ENCODE measurements around the gene ATP6V0B. TPM values are rescaled to one million over a fixed set of nuclear protein-coding genes. Genes with fewer than 3 reads are reported as not detected.
A peak's percentile ranks its signal among the peaks of the same experiment; 100 is the strongest.

Gene ATP6V0B
- total RNA-seq, 1 donor from 2014 or later: 39.2 TPM

- H3K4me1 Mint-ChIP-seq: peaks cover 18% of the 10 kb centered on the region
- Histone ChIP-seq H3K4me1 (peaks cover 26% of the 10 kb centered on the region), H3F3A (ENCODE audit: low read depth) (peaks cover 20% of the 10 kb centered on the region), H2AFZ (replicated peaks) (no peak overlapping the region), H3K4me2 (no peak overlapping the region), H3K79me2 (ENCODE audit: low read depth) (no peaks in the 10 kb centered on the region), H3K9ac (no peak overlapping the region), H3K27me3 (peaks cover 47% of the 10 kb centered on the region), H3K27ac (no peak overlapping the region), H3K4me3 (no peak overlapping the region), H3K36me3 (no peaks in the 10 kb centered on the region), H4K20me1 (ENCODE audit: low read depth) (peaks cover 29% of the 10 kb centered on the region), H3K9me3 (ENCODE audit: low read depth) (no peaks in the 10 kb centered on the region)
- no peaks in the 10 kb centered on the region for H3K36me3 Mint-ChIP-seq
- TF ChIP-seq EZH2 (IDR thresholded peaks at IDR 0.05) (no peak), CTCF (IDR thresholded peaks at IDR 0.05) (no peak)
- H3K9me3 Mint-ChIP-seq: no peaks in the 10 kb centered on the region
- no peak for DNase-seq (ENCODE audit: low spot score)
- peaks cover 31% of the 10 kb centered on the region for H3K27me3 Mint-ChIP-seq (ENCODE audit: insufficient read depth, low read depth)
- no peak overlapping the region for H3K27ac Mint-ChIP-seq
- H3K4me3 Mint-ChIP-seq: peak overlapping the region; percentile 8
These were observed 36.4 kb upstream of the ATP6V0B start for GRCh38 chr1:43938383-43938782.

GRCh38 chr1:43938892-43939587, 35.7 kb upstream of the ATP6V0B start:
- no peaks in the 10 kb centered on the region for H3K36me3 ChIP-seq
- peaks cover 21% of the 10 kb centered on the region for H3K4me1 ChIP-seq
- no peaks in the 10 kb centered on the region for H3K9me3 ChIP-seq (ENCODE audit: low read depth)
- Mint-ChIP-seq H3K27me3 (ENCODE audit: insufficient read depth, low read depth) (peaks cover 30% of the 10 kb centered on the region), H3K27ac (no peak overlapping the region), H3K9me3 (no peaks in the 10 kb centered on the region), H3K36me3 (no peaks in the 10 kb centered on the region), H3K4me1 (peaks cover 15% of the 10 kb centered on the region), H3K4me3 (no peak overlapping the region)
- no peak for DNase-seq (ENCODE audit: low spot score)
- H3F3A ChIP-seq (ENCODE audit: low read depth): peaks cover 15% of the 10 kb centered on the region
- TF ChIP-seq EZH2 (IDR thresholded peaks at IDR 0.05) (no peak), CTCF (IDR thresholded peaks at IDR 0.05) (no peak), EZH2phosphoT487 (IDR thresholded peaks at IDR 0.05) (no peak)
- no peak overlapping the region for H3K9ac ChIP-seq
- H3K4me2 ChIP-seq: no peak overlapping the region
- H3K79me2 ChIP-seq (ENCODE audit: low read depth): no peaks in the 10 kb centered on the region
- H2AFZ ChIP-seq (replicated peaks): no peak overlapping the region
- H3K4me3 ChIP-seq: no peak overlapping the region
- H4K20me1 ChIP-seq (ENCODE audit: low read depth): peaks cover 26% of the 10 kb centered on the region
- H3K27me3 ChIP-seq: peaks cover 44% of the 10 kb centered on the region
- H3K27ac ChIP-seq: no peak overlapping the region

GRCh38 chr1:43942411-43942810, 32.3 kb upstream of the ATP6V0B start:
- H3F3A ChIP-seq (ENCODE audit: low read depth): peaks cover 6% of the 10 kb centered on the region
- H3K27ac ChIP-seq: no peak overlapping the region
- H2AFZ ChIP-seq (replicated peaks): no peak overlapping the region
- H3K27me3 Mint-ChIP-seq (ENCODE audit: insufficient read depth, low read depth): peaks cover 17% of the 10 kb centered on the region
- no peaks in the 10 kb centered on the region for H4K20me1 ChIP-seq (ENCODE audit: low read depth)
- H3K36me3 ChIP-seq: no peaks in the 10 kb centered on the region
- H3K4me2 ChIP-seq: no peak overlapping the region
- no peak for DNase-seq (ENCODE audit: low spot score)
- peaks cover 2% of the 10 kb centered on the region for H3K79me2 ChIP-seq (ENCODE audit: low read depth)
- H3K36me3 Mint-ChIP-seq: no peaks in the 10 kb centered on the region
- H3K9me3 Mint-ChIP-seq: no peaks in the 10 kb centered on the region
- peaks cover 7% of the 10 kb centered on the region for H3K4me1 ChIP-seq
- no peaks in the 10 kb centered on the region for H3K9me3 ChIP-seq (ENCODE audit: low read depth)
- H3K4me3 ChIP-seq: no peak overlapping the region
- no peak overlapping the region for H3K4me3 Mint-ChIP-seq
- no peak overlapping the region for H3K27ac Mint-ChIP-seq
- no peak overlapping the region for H3K9ac ChIP-seq
- peaks cover 17% of the 10 kb centered on the region for H3K27me3 ChIP-seq
- no peak for TF ChIP-seq EZH2phosphoT487 (IDR thresholded peaks at IDR 0.05)
- TF ChIP-seq EZH2 (IDR thresholded peaks at IDR 0.05): no peak
- TF ChIP-seq CTCF (IDR thresholded peaks at IDR 0.05): no peak
- H3K4me1 Mint-ChIP-seq: peaks cover 8% of the 10 kb centered on the region

Data from neural progenitor cell (in vitro differentiated cells).